Stimulated activated naive CD4-positive, alpha-beta T cell treated with Interleukin-2 at 50 U/mL for 16 hours (primary cell): ENCODE measurements around the gene SCFD1.

ENCODE experiments used
- DNase-seq: peaks from one replicate; lab custom pipeline; 2025; lab: John Stamatoyannopoulos, UW

SCFD1 gene

DNA sequence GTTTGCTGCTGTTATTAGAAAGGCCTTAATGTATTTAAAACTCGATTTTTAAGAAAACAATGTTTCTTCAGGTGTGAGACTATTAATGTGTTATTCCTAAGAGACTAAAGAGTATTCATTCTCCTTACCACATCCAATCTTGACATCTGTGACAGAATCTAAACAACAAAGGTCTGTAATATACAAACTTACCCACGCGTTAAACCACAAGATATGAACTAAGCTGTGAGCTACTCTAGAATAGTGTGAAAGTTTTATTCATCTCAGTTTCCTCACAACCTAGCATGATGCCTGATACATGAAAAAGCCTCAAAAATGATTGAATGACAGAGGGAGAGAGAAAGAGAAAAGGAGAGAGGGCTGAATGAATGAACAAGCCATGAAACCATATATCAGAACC, 135.0 kb downstream of the SCFD1 start:
- no peak for DNase-seq

DNA sequence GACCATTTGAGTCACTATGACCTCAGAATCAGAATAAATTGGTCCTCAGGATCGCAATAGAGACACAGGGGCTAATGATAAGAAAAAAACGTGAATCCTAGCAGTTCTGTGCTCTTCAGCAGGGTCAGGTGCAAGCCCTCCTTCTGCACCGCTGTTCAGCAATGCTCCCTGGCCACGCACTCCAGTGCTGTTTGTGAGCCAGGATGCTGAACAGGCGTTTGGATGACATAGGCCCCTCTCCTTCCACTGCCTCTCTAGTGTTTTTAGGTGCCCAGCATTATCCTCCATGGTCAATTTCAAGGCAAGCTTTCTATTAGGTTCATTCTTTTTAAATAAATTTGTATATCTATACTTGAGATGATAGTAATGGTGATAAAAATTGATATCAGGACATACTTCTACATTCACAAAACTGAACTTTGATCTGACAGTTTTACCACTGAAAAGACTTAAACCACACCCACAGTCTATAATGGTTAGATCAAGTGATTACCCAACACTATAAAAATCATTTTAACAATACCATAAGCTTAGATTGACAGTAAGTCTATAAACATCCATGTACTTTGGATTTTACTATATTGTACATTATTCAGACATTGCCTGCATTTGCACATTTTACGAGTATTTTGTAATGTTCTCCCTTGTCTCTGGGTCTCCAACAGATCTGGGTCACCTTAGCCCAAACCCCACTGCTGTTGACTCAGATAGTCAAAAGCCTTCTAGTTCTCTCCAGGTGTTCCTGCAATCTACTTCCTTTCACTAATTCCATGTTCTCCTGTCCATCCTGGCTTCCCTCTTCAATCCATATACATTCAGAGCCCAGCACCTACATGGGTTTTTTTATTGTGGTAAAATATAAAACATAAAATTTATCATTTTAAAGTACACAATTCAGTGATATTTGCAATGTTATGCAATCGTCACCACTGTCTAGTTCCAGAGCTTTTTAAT, 137.3 kb downstream of the SCFD1 start:
- no peak for DNase-seq

DNA sequence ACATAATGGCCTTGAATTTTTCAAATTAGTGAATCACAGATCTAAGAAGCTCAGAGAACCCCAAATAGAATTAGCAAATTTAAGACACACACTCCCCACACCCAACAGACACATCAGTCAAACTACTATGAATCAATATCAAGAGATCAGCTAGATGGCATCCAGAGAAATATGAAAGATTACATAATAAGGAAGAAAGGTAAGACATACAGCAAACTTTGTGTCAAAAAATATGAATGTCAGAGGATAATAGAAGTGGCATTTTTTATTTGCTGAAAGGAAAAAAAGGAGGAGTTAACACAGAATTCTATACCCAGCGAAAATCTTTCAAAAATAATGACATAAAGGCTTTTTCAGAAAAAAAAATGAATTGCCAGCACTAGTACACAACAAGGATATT, 141.8 kb downstream of the SCFD1 start:
- no peak for DNase-seq

DNA sequence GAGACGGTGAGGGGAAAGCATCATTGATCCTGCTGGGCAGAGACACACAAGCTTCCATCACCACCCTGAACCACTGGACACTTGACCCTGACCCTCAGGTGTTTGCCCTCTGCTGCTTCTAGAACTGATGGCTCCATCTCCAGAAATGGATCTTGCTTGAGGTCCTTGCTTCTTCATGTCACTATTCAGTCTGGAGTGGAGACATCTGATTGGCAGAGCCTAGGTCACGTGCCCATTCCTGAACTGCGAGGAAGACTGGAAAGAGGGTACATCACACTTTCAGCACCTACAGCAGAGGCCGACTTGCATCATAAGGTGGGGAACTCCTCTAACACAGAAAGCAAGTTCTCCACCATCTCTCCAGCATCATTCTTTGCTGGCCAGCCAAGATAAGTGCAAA, 145.5 kb downstream of the SCFD1 start:
- no peak for DNase-seq

DNA sequence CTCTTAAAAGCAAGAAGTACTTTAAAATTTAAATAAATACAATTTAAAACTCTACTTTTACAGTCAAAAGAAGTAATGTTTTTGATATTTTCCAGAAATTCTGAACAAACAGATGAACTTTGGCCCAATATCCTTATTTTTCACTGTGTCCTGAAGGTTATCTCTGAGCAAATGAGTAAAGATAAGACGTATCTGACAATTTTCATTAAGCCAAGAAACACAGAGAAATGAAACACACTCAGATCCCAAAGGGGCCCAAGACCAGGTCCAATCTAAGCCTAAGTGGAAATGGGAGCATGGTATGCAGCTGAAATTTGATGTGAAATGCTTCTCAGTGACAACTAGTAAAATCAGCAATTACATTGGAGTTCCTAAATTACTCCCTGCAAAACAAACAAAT, 146.7 kb downstream of the SCFD1 start:
- no peak for DNase-seq

DNA sequence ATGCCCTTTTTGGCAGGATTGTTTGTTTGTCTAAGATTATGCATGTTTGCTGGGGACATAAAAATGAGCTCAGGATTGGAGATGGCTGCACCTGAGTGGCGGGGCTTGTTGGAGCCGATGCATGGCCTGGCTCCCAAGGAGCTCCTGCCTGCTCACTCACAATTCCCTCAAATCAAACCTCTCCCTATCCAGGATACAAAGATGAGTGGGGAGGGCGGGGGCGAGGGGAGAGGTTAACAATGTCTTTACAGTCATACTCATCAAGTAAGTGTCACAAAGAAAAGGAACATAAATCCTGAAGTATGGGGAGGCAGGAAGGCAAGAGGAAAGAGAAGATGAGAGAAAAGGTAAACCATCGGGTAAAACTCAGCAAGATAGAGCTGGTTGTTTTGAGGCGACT, 148.3 kb downstream of the SCFD1 start:
- DNase-seq = no peak

DNA sequence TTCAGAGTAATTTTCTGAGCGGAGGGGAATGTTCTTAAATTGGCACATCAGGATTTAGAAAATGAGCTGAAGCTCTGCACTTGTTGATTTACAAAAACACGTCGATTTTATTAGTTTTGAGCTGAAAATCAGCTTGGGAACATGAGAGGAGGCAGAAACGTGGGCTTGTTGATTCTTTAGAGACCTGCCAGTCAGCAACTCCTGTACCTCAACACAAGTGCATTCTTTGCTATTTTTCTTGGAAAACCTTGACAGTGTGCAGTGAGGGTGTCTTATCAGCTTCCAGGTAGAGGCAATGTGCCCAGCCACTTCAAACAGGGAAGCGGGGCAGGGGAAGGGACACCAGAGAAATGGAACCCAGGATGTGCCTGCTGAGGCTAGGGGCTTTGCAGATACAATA, 149.5 kb downstream of the SCFD1 start:
- no peak for DNase-seq

DNA sequence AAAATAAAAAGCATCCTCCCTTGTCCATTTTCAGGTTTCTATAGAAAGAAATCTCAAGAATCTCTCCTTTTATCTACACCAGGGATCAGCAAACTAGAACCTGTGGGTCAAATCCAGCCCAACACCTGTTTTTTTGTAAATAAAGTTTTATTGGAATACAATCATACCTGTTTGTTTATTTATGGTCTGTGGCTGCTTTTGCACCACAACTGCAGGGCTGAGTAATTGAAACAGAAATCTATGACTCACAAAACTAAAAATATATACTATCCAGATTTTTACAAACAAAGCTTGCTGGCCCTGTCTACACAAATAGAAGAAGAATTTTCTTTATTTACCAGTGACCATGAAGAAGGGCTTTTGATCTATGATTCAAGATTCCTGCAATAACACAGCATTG, 157.1 kb downstream of the SCFD1 start:
- no peak for DNase-seq
